Bronchial epithelial cell (primary cell): ENCODE data around the gene EXOC6B. TPM values are rescaled to one million over a fixed set of nuclear protein-coding genes. Genes with fewer than 3 reads are reported as not detected.
A peak's percentile ranks its signal among the peaks of the same experiment; 100 is the strongest.

Experiments
- DNase-seq: peaks from one replicate; pipeline ENCODE4 v3.0.0-alpha.2; 2010; ENCODE audit warnings: low read depth
- FAIRE-seq: peaks from 2 replicates; lab custom pipeline; 2011; peaks lifted over from hg19 to GRCh38; lab: Jason Lieb, UNC
- H3K27me3 ChIP-seq: 2 replicates; pipeline ENCODE4 v1.5.1; 2011; ENCODE audit warnings: low read length; ENCODE audit not compliant: control insufficient read depth, insufficient read depth
- H3K36me3 ChIP-seq: 2 replicates; pipeline ENCODE4 v1.5.1; 2011; ENCODE audit warnings: low read length; ENCODE audit not compliant: control insufficient read depth, insufficient read depth
- H3K4me3 ChIP-seq: 2 replicates; pipeline ENCODE4 v1.5.1; 2011; ENCODE audit warnings: mild to moderate bottlenecking, low read depth, low read length, control low read depth
- CTCF ChIP-seq: IDR thresholded peaks from 2 replicates; pipeline ENCODE4 v1.5.1; 2011; ENCODE audit warnings: mild to moderate bottlenecking, moderate library complexity, low read length, control low read depth, inconsistent platforms; ENCODE audit not compliant: insufficient read depth, severe bottlenecking
- total RNA-seq: library from RNA; depleted of rRNA; stranded (reverse); fragments of >200 nt; gene quantifications from 2 replicates; pipeline ENCODE4 v1.2.1, GENCODE V29; 2014

EXOC6B gene
- total RNA-seq, 1 donor from 2014 or later = 26.9 TPM

GRCh38 chr2:72173640-72174321 lies 652.1 kb downstream of the EXOC6B start:
- Histone ChIP-seq H3K4me3 (no peak overlapping the region), H3K36me3 (peaks cover 3% of the 10 kb centered on the region), H3K27me3 (no peaks in the 10 kb centered on the region)
- no peak for DNase-seq
- TF ChIP-seq CTCF = no peak
- FAIRE-seq = no peak

GRCh38 chr2:72172478-72172877 lies 653.4 kb downstream of the EXOC6B start:
- no peak for DNase-seq
- FAIRE-seq = no peak
- H3K36me3 ChIP-seq = no peaks in the 10 kb centered on the region
- TF ChIP-seq CTCF = no peak
- no peak overlapping the region for H3K4me3 ChIP-seq
- no peaks in the 10 kb centered on the region for H3K27me3 ChIP-seq

- H3K36me3 ChIP-seq = no peaks in the 10 kb centered on the region
- no peak for TF ChIP-seq CTCF
- H3K4me3 ChIP-seq = no peak overlapping the region
- FAIRE-seq = no peak
- DNase-seq = peak; percentile 44
- H3K27me3 ChIP-seq = no peaks in the 10 kb centered on the region
These were observed 659.6 kb downstream of the EXOC6B start for GRCh38 chr2:72166279-72166678.

GRCh38 chr2:72165792-72166191 lies 660.0 kb downstream of the EXOC6B start:
- DNase-seq = peak; percentile 95
- no peak for TF ChIP-seq CTCF
- Histone ChIP-seq H3K27me3 (no peaks in the 10 kb centered on the region), H3K36me3 (no peaks in the 10 kb centered on the region), H3K4me3 (no peak overlapping the region)
- FAIRE-seq = no peak

- H3K36me3 ChIP-seq = no peaks in the 10 kb centered on the region
- no peak overlapping the region for H3K4me3 ChIP-seq
- no peak for FAIRE-seq
- no peak for TF ChIP-seq CTCF
- H3K27me3 ChIP-seq = no peaks in the 10 kb centered on the region
- DNase-seq = no peak
These were observed 663.3 kb downstream of the EXOC6B start for GRCh38 chr2:72162574-72162973.
